ENCODE data around the gene GPHA2.

The GPHA2 gene

GRCh38 chr11:64909653-64910343, 25.9 kb downstream of the GPHA2 start:
- no peak for DNase-seq

DNA sequence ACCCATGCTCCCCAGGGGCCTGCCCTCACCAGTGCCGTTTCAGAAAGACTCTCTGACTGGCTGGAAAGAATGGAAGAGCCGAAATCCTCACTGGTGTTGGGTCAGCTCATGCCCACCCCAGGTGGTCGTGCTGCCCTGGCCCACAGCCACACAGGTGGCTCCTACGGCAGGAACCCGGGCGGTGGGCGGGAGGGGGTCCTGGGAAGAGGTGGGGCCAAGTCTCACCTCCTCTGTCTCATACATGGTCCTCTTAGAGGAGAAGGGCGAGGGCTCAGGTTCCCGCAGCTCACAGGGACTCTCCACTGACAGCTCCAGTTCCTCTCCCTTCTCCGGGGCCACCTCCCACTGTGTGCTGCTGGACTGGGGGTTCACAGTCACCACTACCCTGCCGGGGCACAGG, 26.9 kb downstream of the GPHA2 start:
- no peak for DNase-seq

DNA sequence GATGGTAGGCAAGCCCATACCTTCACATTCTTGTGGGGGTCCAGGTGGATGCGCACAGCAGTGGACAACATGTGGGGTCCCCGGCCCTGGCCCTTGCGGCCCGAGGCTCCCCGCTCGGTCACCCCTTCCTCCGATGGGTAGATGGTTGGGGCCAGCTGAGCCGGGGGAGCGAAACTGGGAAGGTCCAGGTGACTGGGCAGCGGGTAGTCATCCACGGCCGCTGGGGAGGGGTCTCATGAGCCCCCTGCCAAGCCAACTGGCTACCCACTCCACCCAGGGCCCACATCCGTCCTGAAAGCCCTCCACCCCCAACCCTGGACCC, 29.4 kb downstream of the GPHA2 start:
- DNase-seq = no peak

DNA sequence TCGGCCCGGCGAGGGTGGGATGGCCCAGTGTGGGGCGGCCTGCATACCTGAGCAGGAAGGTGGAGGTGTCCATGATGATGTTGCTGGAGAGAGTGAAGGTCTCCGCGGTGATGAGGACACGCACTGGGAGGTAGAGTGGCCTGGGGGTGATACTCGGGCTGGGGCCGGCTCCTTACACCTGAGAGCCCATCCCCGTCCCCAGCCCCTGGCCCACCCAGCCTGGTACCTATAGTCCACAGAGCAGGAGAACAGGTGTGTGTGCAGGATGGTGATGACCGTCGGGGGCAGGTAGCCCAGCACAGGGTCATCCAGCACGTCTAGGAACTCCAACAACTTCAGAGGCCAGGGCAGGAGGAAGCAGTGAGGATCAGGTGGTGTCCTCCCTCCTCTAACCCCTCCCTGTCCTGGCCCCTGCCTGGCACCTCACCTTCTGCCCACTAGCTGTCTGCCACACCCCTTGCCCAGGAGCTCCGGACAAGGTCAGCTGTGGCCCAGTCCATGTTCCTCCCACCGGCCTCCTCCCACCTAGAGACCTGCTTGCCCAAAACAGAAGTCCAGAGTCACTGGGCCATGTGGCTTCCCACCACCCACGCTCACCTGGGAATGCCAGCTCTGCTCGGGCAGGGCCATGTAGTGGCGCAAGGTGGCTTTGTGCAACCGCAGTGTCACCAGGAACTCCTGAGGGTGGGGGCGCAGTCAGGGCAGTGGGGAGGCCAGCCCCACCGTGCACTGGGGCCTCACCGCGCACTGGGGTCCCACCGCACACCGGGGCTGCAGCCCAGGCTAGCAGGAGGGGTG, 30.0 kb downstream of the GPHA2 start:
- DNase-seq = no peak

DNA sequence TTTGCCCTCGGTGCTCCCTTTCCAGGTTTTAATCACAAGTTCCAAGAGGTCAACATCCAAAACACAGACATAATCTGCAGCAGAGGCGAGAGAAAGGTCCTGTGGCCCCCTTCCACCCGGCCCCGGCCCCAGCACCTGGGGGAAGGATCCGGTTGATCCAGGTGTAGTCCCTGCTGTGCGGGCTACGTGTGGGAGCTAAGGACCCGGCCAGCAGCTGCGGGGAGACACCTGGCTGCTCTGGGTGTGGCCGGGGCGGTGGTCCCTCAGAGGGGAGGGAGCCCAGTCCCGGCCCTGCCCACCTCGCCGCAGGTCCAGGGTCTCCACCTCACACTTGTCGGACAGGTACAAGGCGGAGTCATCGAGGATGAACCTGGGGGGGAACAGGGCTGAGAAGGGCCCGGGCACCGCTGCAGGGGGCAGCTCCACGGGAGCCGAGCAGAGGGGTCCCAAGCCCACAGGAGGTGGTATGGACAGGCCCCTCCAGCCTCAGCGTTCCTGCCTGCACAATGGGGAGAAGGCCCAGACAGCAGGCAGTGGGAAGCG, 32.3 kb downstream of the GPHA2 start:
- no peak for DNase-seq

DNA sequence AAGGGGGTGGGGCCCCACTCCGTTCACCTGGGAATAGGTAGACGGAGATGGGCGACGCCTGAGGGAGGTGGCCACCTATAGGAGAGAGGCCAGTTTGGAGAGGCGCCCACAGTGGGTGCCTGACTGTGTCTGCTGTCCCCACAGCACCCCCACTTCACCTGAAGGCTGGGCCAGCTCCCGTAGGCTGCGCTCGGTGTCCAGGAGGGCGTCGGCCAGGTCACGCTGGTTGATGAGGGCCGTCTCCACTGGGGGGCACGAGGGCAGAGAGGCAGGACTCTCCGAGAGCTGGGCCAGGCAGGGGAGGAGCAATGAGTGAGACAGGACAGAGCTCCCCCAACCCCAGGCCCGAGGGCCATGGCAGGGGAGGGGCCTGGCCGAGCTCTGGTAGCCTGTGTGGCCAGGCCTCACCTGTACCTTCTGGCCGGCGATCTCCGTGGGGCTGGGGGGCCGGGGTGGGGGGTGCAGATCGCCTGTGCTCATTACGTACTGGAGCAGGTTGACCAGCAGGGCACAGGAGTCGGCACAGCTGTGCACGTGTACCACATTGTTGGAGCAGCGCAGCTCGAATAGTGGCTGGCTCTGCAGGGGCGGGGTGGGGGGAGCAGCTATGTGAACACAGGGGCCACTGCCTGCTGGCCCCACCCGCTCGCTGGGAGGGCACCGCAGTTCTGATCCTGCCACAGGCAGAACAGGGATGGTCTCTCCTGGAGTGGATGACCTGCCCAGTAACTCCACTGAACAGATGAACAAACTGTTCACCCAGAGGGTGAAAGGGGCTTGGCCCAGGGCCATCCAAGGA, 33.4 kb downstream of the GPHA2 start:
- no peak for DNase-seq

- DNase-seq = no peak
Observed at GRCh38 chr11:64900774-64901173, 34.9 kb downstream of the GPHA2 start.

DNA sequence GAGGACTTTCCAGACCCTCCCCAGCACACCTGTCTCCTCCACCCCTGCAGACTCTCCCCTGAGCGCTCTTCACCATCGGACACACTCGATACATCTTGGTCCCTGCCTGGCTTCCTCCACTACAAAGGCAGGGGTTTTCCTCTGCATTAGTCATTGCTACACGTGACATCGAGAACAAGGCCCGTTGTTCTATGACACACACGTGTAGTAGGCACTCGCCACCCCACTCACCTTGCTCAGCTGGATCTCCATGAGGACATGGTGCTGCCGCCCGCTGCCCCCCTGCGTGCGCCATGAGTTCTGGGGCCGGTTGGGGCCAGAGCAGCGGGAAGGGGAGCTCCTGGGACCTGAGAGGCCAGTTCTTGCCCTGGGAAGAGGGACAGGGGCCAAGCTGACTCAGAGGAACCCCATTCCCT, 35.4 kb downstream of the GPHA2 start:
- peak; percentile 18 to 50 (median 25) for DNase-seq

- DNase-seq = no peak
Observed at GRCh38 chr11:64898541-64898940, 37.2 kb downstream of the GPHA2 start.

GRCh38 chr11:64898076-64898445, 37.6 kb downstream of the GPHA2 start:
- no peak for DNase-seq

GRCh38 chr11:64897381-64898075, 38.2 kb downstream of the GPHA2 start:
- DNase-seq = no peak

GRCh38 chr11:64896448-64897022, 39.2 kb downstream of the GPHA2 start:
- no peak for DNase-seq

- DNase-seq = no peak
Observed at GRCh38 chr11:64894812-64895452, 40.8 kb downstream of the GPHA2 start.

DNA sequence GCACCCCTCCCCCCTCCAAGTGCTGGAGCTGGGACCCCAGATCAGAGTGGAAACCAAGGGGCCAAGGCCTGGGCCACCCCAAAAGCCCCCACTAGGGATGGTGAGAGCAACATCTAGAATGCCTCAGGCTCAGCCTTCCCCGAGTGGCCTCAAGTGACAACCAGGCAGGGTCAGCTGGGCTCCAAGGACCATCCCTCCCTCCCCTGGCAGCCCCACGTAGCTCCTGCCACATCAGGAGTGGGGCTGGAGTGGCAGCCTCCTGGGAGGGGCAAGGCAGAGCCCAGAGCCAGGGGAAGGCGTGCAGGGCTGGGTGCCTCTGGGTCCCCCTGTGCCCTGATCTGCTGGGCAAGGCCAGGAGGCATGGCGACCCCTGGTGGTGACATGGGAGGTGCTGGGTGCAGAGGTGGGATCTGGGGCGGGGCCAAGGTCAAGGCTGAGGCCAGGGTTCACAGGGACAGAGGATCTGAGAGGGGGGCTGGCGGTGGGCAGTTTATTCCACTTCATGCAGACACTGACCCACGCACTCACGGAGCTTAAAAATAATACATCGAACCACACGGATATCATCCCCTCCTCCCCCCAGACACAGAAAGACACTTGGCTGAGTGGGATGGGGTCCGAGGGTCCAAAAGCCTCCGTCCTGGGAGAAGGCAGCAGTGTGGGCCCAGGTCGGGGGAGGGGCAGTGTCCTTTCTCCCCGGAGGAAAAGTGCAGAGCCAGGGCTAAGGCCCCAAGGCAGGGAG, 41.5 kb downstream of the GPHA2 start:
- peak; percentile 69 to 89 (median 86) for DNase-seq

DNA sequence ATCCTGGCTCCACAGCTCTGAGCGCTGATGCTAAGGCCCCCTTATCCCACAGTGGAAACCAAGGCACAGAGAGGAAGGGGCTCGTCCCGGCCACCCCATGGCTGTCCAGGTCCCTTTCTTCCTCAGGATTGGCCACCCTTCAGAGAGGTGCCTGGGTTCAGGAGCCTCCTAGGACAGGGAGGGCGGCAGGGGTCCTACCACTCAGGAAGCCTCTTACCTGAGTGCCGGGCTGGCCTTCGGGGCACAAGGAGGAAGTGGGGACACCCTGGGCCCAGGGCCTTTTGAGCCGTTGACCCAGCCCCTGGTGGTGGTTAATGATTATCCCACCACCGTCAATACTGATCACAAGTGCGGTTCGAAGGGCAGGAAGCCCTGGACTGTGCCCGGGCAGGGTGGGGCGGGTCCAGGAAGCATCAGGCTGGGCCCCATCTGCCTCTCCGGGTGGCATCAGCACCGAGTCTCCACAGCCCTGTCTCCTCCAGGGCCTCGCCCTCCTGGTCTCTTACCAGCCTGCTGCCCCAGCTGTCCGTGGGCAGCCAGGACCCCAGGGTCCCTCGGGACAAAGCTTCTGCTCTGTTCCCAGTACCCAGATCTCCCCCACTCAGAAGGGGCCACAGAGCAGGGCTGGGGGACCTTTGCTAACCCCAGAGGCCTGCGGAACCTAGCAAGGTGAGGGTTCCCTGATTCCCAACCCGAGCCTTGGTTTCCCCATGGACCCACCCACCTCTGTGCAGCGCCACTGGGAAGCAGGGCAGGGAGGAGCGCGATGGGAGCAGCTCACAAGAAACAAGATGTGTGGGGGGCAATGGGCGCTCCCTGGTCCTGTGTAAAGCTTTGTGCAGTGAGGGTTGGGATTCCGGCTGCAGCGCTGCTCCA, 42.3 kb downstream of the GPHA2 start:
- no peak for DNase-seq

- DNase-seq = no peak
Observed at GRCh38 chr11:64892838-64893193, 42.9 kb downstream of the GPHA2 start.

GRCh38 chr11:64892411-64892831, 43.3 kb downstream of the GPHA2 start:
- DNase-seq = no peak

DNA sequence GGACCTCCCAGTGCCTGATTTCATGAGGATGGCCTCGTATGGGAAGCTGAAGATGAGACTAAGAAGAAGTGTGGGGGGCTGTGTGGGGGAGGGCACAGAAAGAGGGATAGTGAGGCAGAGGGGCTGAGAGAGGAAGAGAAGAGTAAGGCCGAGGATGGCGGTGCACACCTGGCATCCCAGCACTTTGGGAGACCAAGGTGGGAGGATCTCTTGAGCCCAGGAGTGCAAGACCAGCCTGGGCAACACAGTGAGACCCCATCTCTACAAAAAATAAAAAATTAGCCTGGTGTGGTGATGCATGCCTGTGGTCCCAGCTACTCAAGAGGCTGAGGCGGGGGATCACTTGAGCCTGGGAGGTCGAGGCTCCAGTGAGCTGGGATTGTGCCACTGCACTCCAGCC, 43.8 kb downstream of the GPHA2 start:
- DNase-seq = no peak

- no peak for DNase-seq
Observed at GRCh38 chr11:64891215-64891848, 44.4 kb downstream of the GPHA2 start.

GRCh38 chr11:64890522-64890939, 45.2 kb downstream of the GPHA2 start:
- no peak for DNase-seq
